ENCODE measurements around the gene HDAC7. TPM values are rescaled to one million over a fixed set of nuclear protein-coding genes. Genes with fewer than 3 reads are reported as not detected.

HDAC7 gene
- total RNA-seq, 5 donors from 2014 or later (not counting 1 experiment from before 2014, with no cell fraction given), result 142 to 192 (median 165) TPM

DNA sequence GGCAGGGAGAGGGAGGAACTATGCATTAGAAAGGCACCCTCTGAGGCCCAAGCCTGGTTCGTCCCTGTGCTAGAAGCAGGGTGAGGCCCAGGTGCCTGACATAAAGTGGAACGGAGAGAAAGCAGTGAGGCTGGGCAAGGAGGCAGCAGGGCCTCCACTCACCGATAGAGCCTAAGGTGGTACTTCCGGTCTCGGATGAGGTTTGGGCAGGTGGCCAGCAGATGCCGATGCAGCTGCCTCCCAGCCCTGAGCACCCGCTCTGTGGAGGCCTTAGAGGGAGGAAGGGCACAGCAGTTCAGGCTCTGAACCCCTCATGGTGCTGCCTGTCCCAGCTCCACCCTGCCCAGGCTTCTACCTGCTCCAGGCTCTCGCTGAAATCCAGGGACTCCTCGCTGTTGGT is 68.1 kb downstream of the HDAC7 start:
- H3K9me3 ChIP-seq, result no peaks in the 10 kb centered on the region
- Mint-ChIP-seq H3K9me3 (no peaks in the 10 kb centered on the region), H3K4me1 (peaks cover 11 to 18% (median 12%) of the 10 kb centered on the region in 3 donors), H3K27me3 (no peaks in the 10 kb centered on the region), H3K36me3 (no peaks in the 10 kb centered on the region), H3K27ac (no peak overlapping the region), H3K4me3 (no peak overlapping the region)
- ATAC-seq (replicated peaks in 1 of 4), result no peak
- ChIA-PET POLR2A (no interaction called here), CTCF (no interaction called here)
- 91% methylated on average over 7 of the region's 9 CpGs for WGBS (ENCODE audit: insufficient coverage)
- H3K27ac ChIP-seq (ENCODE audit: low read length), result no peak overlapping the region
- no peak overlapping the region for H3K4me3 ChIP-seq (ENCODE audit: control insufficient read depth in 1 of 2, extremely low read depth in 1 of 2, low read length in 1 of 2)
- H3K4me1 ChIP-seq (ENCODE audit: control insufficient read depth in 1 of 2, extremely low read depth in 1 of 2, insufficient read depth in 2 of 2, low read length in 2 of 2), result peaks cover 0 to 15% of the 10 kb centered on the region in 2 experiments
- no peaks in the 10 kb centered on the region for H3K36me3 ChIP-seq (ENCODE audit: control insufficient read depth in 2 of 2, extremely low read depth in 1 of 2, insufficient read depth in 1 of 2, low read length in 1 of 2)
- DNase-seq, result no peak
- H3K27me3 ChIP-seq (replicated peaks in 1 of 2; ENCODE audit: control insufficient read depth in 2 of 2, extremely low read depth in 1 of 2, insufficient read depth in 2 of 2, low read length in 1 of 2), result peaks cover 0 to 27% of the 10 kb centered on the region in 2 experiments

DNA sequence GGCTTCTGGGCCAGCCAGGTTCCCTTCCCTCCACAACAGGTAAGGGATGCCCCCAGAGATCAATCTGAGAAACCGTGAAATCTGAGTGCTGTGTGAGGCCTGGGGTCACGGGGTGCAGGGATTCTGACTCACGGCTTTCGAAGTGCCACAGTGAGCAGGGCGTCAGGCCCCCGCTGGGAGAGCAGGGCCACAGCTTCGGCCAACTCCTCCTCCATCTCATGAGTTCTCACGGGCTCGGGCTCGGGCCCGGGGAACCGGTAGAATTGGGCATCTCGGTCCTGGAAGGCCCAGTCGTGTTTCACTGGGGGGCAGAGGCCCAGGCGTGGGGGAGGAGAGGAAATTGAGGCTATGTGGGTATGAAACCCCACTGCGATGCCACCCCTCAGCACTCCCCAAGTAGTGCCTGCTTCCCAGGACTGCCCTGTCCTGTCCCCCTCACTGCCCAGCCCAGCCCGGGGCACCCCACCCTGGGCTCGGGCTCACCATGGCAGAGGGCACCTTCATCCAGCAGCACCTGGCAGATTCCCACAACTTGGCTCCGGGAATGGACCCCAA is 68.7 kb downstream of the HDAC7 start:
- ChIA-PET POLR2A (no interaction called here), CTCF (no interaction called here)
- Histone ChIP-seq H3K27me3 (replicated peaks in 1 of 2; ENCODE audit: control insufficient read depth in 2 of 2, extremely low read depth in 1 of 2, insufficient read depth in 2 of 2, low read length in 1 of 2) (peaks cover 0 to 33% of the 10 kb centered on the region in 2 experiments), H3K4me1 (ENCODE audit: control insufficient read depth in 1 of 2, extremely low read depth in 1 of 2, insufficient read depth in 2 of 2, low read length in 2 of 2) (peaks cover 0 to 11% of the 10 kb centered on the region in 2 experiments), H3K9me3 (no peaks in the 10 kb centered on the region), H3K27ac (ENCODE audit: low read length) (no peak overlapping the region), H3K4me3 (ENCODE audit: control insufficient read depth in 1 of 2, extremely low read depth in 1 of 2, low read length in 1 of 2) (no peak overlapping the region), H3K36me3 (ENCODE audit: control insufficient read depth in 2 of 2, extremely low read depth in 1 of 2, insufficient read depth in 1 of 2, low read length in 1 of 2) (no peaks in the 10 kb centered on the region)
- Mint-ChIP-seq H3K27me3 (no peaks in the 10 kb centered on the region), H3K36me3 (no peaks in the 10 kb centered on the region), H3K27ac (no peak overlapping the region), H3K4me1 (peaks cover 10 to 16% (median 10%) of the 10 kb centered on the region in 3 donors), H3K4me3 (no peak overlapping the region), H3K9me3 (no peaks in the 10 kb centered on the region)
- WGBS (ENCODE audit: insufficient coverage), result 87% methylated on average over 7 of the region's 19 CpGs
- ATAC-seq (replicated peaks in 1 of 4) (no peak), DNase-seq (no peak)

DNA sequence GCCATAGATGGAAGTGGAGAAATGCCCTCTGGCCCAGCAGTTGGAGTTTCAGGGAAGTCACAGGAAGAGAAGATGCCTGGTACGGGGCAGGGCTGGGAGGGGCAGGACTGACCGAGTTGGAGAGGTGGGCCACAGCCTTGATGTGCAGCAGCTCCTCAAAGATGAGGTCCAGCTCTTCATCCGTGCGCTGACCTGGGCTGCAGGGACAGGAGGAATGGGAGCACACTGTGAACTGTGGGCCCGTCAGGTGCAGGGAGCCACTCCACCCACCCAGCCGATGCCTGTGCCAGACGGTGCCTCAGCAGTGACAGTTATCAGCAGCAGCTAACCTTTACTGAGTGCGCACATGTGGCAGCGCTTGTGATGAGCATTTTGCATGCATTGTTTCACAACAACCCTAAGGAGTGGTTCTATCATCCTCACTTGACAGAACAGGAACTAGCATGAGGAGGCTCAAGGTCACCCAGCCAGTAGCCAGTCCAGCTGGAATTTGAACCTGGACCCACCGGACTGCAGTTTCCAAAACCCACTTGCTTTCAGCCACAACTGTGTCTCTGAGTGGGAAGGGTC is 69.4 kb downstream of the HDAC7 start:
- Histone ChIP-seq H3K4me3 (ENCODE audit: control insufficient read depth in 1 of 2, extremely low read depth in 1 of 2, low read length in 1 of 2) (no peak overlapping the region), H3K4me1 (ENCODE audit: control insufficient read depth in 1 of 2, extremely low read depth in 1 of 2, insufficient read depth in 2 of 2, low read length in 2 of 2) (peaks cover 0 to 7% of the 10 kb centered on the region in 2 experiments), H3K9me3 (no peaks in the 10 kb centered on the region), H3K36me3 (ENCODE audit: control insufficient read depth in 2 of 2, extremely low read depth in 1 of 2, insufficient read depth in 1 of 2, low read length in 1 of 2) (no peaks in the 10 kb centered on the region), H3K27ac (ENCODE audit: low read length) (no peak overlapping the region), H3K27me3 (replicated peaks in 1 of 2; ENCODE audit: control insufficient read depth in 2 of 2, extremely low read depth in 1 of 2, insufficient read depth in 2 of 2, low read length in 1 of 2) (peaks cover 0 to 39% of the 10 kb centered on the region in 2 experiments)
- H3K4me1 Mint-ChIP-seq, result peaks cover 3 to 9% (median 4%) of the 10 kb centered on the region in 3 donors
- no peak overlapping the region for H3K4me3 Mint-ChIP-seq
- H3K27me3 Mint-ChIP-seq, result no peaks in the 10 kb centered on the region
- H3K27ac Mint-ChIP-seq, result no peak overlapping the region
- H3K9me3 Mint-ChIP-seq, result no peaks in the 10 kb centered on the region
- 95% methylated on average over 9 of the region's 10 CpGs for WGBS (ENCODE audit: insufficient coverage)
- ChIA-PET CTCF (no interaction called here), POLR2A (interaction anchor here in 1 of 2 donors (0.5 kb wide), 1 partner anchor 538 kb away, joined by 6 read pairs; no protein-coding TSS in a partner anchor)
- no peak for ATAC-seq (replicated peaks in 1 of 4)
- H3K36me3 Mint-ChIP-seq, result no peaks in the 10 kb centered on the region
- no peak for DNase-seq

DNA sequence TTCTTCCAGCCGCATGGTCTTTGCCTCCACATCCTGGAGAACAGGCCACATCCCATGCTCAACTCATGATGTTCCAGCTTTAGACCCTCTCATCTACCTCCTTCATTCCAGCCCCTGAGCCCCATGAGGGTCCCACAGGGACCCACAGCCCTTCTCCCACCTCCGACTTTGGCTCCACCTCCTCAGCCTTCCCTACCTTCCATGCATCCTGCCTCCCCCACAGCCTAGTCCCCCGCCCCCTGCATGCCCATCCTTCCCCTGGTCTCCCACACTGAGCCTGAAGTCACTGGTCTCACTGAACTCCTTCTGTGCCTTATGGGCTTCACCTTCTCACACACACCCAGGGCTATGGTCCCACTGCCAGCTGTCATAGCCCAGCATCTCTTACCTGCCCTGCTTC is 70.8 kb downstream of the HDAC7 start:
- POLR2A ChIA-PET, result no interaction called here
- H3K27ac Mint-ChIP-seq, result no peak overlapping the region

DNA sequence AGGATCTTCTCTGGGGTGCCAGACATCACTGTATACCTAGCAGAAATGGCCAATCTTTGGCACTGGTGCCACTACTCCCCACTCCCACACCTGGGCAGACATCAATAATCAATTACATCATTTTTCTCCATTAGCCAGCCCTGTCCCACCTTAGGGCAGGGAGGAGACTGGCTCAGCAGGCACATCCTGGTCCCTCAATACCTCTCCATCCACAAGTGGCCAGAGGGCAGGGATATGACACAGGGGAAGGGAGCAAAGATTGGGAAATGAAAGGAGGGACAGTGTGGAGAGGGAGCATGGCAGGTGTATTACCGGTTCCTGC is 71.2 kb downstream of the HDAC7 start:
- H3K4me3 ChIP-seq (ENCODE audit: control insufficient read depth in 1 of 2, extremely low read depth in 1 of 2, low read length in 1 of 2), result no peak overlapping the region
- ATAC-seq (replicated peaks in 1 of 4), result no peak
- Mint-ChIP-seq H3K27ac (no peak overlapping the region), H3K27me3 (no peaks in the 10 kb centered on the region), H3K4me3 (no peak overlapping the region), H3K9me3 (no peaks in the 10 kb centered on the region), H3K36me3 (no peaks in the 10 kb centered on the region), H3K4me1 (peaks cover 2 to 10% (median 3%) of the 10 kb centered on the region in 3 donors)
- H3K9me3 ChIP-seq, result no peaks in the 10 kb centered on the region
- CTCF ChIA-PET, result no interaction called here
- no peak overlapping the region for H3K27ac ChIP-seq (ENCODE audit: low read length)
- H3K4me1 ChIP-seq (ENCODE audit: control insufficient read depth in 1 of 2, extremely low read depth in 1 of 2, insufficient read depth in 2 of 2, low read length in 2 of 2), result peaks cover 0 to 3% of the 10 kb centered on the region in 2 experiments
- no peak for DNase-seq
- peaks cover 0 to 52% of the 10 kb centered on the region in 2 experiments for H3K27me3 ChIP-seq (replicated peaks in 1 of 2; ENCODE audit: control insufficient read depth in 2 of 2, extremely low read depth in 1 of 2, insufficient read depth in 2 of 2, low read length in 1 of 2)
- no CpG with 5 or more reads among the region's 1 CpG for WGBS (ENCODE audit: insufficient coverage)
- POLR2A ChIA-PET, result no interaction called here
- no peaks in the 10 kb centered on the region for H3K36me3 ChIP-seq (ENCODE audit: control insufficient read depth in 2 of 2, extremely low read depth in 1 of 2, insufficient read depth in 1 of 2, low read length in 1 of 2)

More for the DNA sequence above, 70.8 kb downstream of the HDAC7 start:
- H3K4me1 ChIP-seq (ENCODE audit: control insufficient read depth in 1 of 2, extremely low read depth in 1 of 2, insufficient read depth in 2 of 2, low read length in 2 of 2), result peaks cover 0 to 3% of the 10 kb centered on the region in 2 experiments
- 85% methylated on average over 3 of the region's 3 CpGs for WGBS (ENCODE audit: insufficient coverage)
- Mint-ChIP-seq H3K27me3 (no peaks in the 10 kb centered on the region), H3K4me3 (no peak overlapping the region), H3K4me1 (peaks cover 0 to 8% (median 2%) of the 10 kb centered on the region in 3 donors), H3K36me3 (no peaks in the 10 kb centered on the region), H3K9me3 (no peaks in the 10 kb centered on the region)
- peaks cover 0 to 48% of the 10 kb centered on the region in 2 experiments for H3K27me3 ChIP-seq (replicated peaks in 1 of 2; ENCODE audit: control insufficient read depth in 2 of 2, extremely low read depth in 1 of 2, insufficient read depth in 2 of 2, low read length in 1 of 2)
- CTCF ChIA-PET, result no interaction called here
- no peaks in the 10 kb centered on the region for H3K9me3 ChIP-seq
- no peak for ATAC-seq (replicated peaks in 1 of 4)
- H3K4me3 ChIP-seq (ENCODE audit: control insufficient read depth in 1 of 2, extremely low read depth in 1 of 2, low read length in 1 of 2), result no peak overlapping the region
- H3K36me3 ChIP-seq (ENCODE audit: control insufficient read depth in 2 of 2, extremely low read depth in 1 of 2, insufficient read depth in 1 of 2, low read length in 1 of 2), result no peaks in the 10 kb centered on the region
- DNase-seq, result no peak
- no peak overlapping the region for H3K27ac ChIP-seq (ENCODE audit: low read length)

DNA sequence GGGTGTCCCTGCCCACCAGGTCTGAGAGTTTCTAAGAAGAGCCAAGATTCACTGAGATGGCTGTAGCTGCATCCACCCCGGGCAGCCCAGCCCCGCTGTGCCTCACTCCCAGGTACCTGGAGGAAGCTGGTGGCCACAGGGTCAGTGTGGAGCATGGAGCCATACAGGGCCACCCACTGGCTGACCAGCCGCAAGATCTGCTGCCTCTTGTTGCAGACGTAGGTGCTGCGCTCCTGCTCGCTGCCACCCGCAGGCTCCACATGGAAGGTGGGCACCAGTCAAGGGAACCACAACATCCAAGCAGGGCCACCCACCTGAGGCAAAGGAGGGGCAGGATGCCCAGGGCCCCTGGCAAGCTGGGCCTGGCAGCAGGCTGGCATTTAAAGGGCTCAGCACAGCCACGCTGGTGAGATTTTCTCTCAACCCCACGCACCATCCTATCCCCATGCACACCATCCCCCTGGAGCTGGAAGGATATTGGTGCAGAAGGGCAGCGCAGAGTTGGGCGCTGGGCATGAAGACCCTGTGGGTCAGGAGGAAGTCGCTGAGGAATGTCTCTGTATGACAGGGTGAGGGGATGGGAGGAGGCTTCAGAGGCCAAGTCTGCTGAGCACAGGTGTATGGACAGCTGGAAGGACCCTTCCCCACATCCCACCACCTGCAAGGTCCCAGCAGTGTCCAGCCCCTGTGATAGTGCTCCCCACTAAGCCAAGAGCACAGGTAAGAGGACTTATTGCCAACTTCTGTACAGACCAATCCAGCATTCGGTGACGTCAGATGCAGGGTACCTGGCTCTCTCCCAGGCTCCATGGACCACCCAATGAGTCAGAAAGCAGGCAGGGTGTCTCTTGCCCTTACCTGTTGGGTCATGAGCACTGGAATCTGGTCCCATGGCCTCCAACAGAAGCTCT is 71.9 kb downstream of the HDAC7 start:
- WGBS (ENCODE audit: insufficient coverage), result 91% methylated on average over 9 of the region's 14 CpGs
- ATAC-seq (replicated peaks in 1 of 4), result no peak
- no peak for DNase-seq
- CTCF ChIA-PET, result interaction anchor here in 1 of 2 donors (1.7 kb wide), 1 partner anchor 20 kb away, joined by 8 read pairs; no protein-coding TSS in a partner anchor
- Histone ChIP-seq H3K4me3 (ENCODE audit: control insufficient read depth in 1 of 2, extremely low read depth in 1 of 2, low read length in 1 of 2) (no peak overlapping the region), H3K36me3 (ENCODE audit: control insufficient read depth in 2 of 2, extremely low read depth in 1 of 2, insufficient read depth in 1 of 2, low read length in 1 of 2) (no peaks in the 10 kb centered on the region), H3K9me3 (no peaks in the 10 kb centered on the region), H3K4me1 (ENCODE audit: control insufficient read depth in 1 of 2, extremely low read depth in 1 of 2, insufficient read depth in 2 of 2, low read length in 2 of 2) (peaks cover 0 to 3% of the 10 kb centered on the region in 2 experiments), H3K27me3 (replicated peaks in 1 of 2; ENCODE audit: control insufficient read depth in 2 of 2, extremely low read depth in 1 of 2, insufficient read depth in 2 of 2, low read length in 1 of 2) (peaks cover 0 to 57% of the 10 kb centered on the region in 2 experiments), H3K27ac (ENCODE audit: low read length) (no peak overlapping the region)
- Mint-ChIP-seq H3K27ac (no peak overlapping the region), H3K27me3 (no peaks in the 10 kb centered on the region), H3K36me3 (no peaks in the 10 kb centered on the region), H3K4me1 (peaks cover 2 to 15% (median 8%) of the 10 kb centered on the region in 3 donors), H3K4me3 (no peak overlapping the region), H3K9me3 (no peaks in the 10 kb centered on the region)
- POLR2A ChIA-PET, result no interaction called here
